ENCODE results near the gene UBE4B. TPM values are rescaled to one million over a fixed set of nuclear protein-coding genes. Genes with fewer than 3 reads are reported as not detected.

Gene UBE4B
- total and polyA plus RNA-seq, 10 of the 15 experiments (the other 5 are each of a cell fraction or from before 2014, with no cell fraction given): 2.9 to 32.6 (median 20.7) TPM

- POLR2A ChIA-PET: interaction anchor here (0.7 kb wide), 1 partner anchor 10 kb away, joined by 3 read pairs; no protein-coding TSS in a partner anchor
- BruUV-seq (replicated peaks): no TSS peak
- ATAC-seq: no peak
- no peak for FAIRE-seq
- no peak overlapping the region for H3K4me2 ChIP-seq (ENCODE audit: control insufficient read depth, insufficient read depth)
- no peak overlapping the region for H3K4me3 ChIP-seq
- TF ChIP-seq EZH2 (IDR thresholded peaks at IDR 0.05; ENCODE audit: borderline replicate concordance, control insufficient read depth, low read depth, low read length) (no peak), SMAD1 (IDR thresholded peaks at IDR 0.05; ENCODE audit: low read depth, partially characterized antibody) (no peak), ZBTB33 (IDR thresholded peaks at IDR 0.05) (no peak), FOS (IDR thresholded peaks at IDR 0.05; ENCODE audit: borderline replicate concordance, extremely low read depth, insufficient read length) (no peak), CTCF (IDR thresholded peaks at IDR 0.05 in 2 of 3, conservative IDR thresholded peaks at IDR 0.05 in 1 of 3; ENCODE audit: control insufficient read depth in 2 of 3, extremely low read depth in 1 of 3, insufficient read depth in 1 of 3, low read depth in 3 of 3, low read length in 3 of 3) (no peak), PBX3 (IDR thresholded peaks at IDR 0.05; ENCODE audit: insufficient replicate concordance, low read depth, low read length) (no peak), NFYB (IDR thresholded peaks at IDR 0.05; ENCODE audit: insufficient read depth, low read depth, low read length) (no peak), SREBF2 (IDR thresholded peaks at IDR 0.05; ENCODE audit: low read length) (no peak), GABPA (IDR thresholded peaks at IDR 0.05; ENCODE audit: low read depth) (no peak), REST (IDR thresholded peaks at IDR 0.05; ENCODE audit: low read depth, low read length) (no peak)
- no peak overlapping the region for H3K9ac ChIP-seq (ENCODE audit: control insufficient read depth, insufficient read depth, low read length)
- intact Hi-C loops (cut with micrococcal nuclease; ENCODE audit: unreplicated experiment) (no loop called here), in situ Hi-C loops (cut with MboI) (no loop called here)
- H3K27me3 ChIP-seq (replicated peaks in 1 of 2; ENCODE audit: control insufficient read depth in 2 of 2, insufficient read depth in 2 of 2, low read length in 1 of 2): no peaks in the 10 kb centered on the region
- peaks cover 4% of the 10 kb centered on the region in 2 experiments; a peak in 3 of 4 replicates for H3K36me3 ChIP-seq (ENCODE audit: control insufficient read depth in 2 of 2, insufficient read depth in 2 of 2, low read length in 1 of 2)
- RAD21 ChIA-PET (ENCODE audit: unreplicated experiment): no interaction called here
- CTCF ChIA-PET: no interaction called here
- DNase-seq (ENCODE audit: low read depth, low spot score): no peak
- H2AFZ ChIP-seq (ENCODE audit: control insufficient read depth, low read depth, low read length): no peak overlapping the region
- no peak overlapping the region for H3K27ac ChIP-seq (ENCODE audit: control insufficient read depth, insufficient read depth)
- H3K9me3 ChIP-seq (replicated peaks; ENCODE audit: control insufficient read depth, insufficient read depth, low read length): no peaks in the 10 kb centered on the region
- SMC1A ChIA-PET (ENCODE audit: uncharacterized antibody, unreplicated experiment): interaction anchor here (1.9 kb wide), 1 partner anchor 11 kb away, joined by 5 read pairs; no protein-coding TSS in a partner anchor
- H4K20me1 ChIP-seq (ENCODE audit: control insufficient read depth, insufficient read depth): no peaks in the 10 kb centered on the region
- no peaks in the 10 kb centered on the region for H3K79me2 ChIP-seq (ENCODE audit: control insufficient read depth, insufficient read depth, low read length)
- WGBS (ENCODE audit: insufficient coverage, insufficient replicate concordance, low lambda C conversion rate, missing lambda C conversion rate): 95% methylated on average over 23 of the region's 23 CpGs
- H3K4me1 ChIP-seq (ENCODE audit: control insufficient read depth, insufficient read depth, low read length): no peaks in the 10 kb centered on the region
Measured at GRCh38 chr1:10179406-10180091, 146.8 kb downstream of the UBE4B start.
